ENCODE results near the gene EGFR.

The EGFR gene

DNA sequence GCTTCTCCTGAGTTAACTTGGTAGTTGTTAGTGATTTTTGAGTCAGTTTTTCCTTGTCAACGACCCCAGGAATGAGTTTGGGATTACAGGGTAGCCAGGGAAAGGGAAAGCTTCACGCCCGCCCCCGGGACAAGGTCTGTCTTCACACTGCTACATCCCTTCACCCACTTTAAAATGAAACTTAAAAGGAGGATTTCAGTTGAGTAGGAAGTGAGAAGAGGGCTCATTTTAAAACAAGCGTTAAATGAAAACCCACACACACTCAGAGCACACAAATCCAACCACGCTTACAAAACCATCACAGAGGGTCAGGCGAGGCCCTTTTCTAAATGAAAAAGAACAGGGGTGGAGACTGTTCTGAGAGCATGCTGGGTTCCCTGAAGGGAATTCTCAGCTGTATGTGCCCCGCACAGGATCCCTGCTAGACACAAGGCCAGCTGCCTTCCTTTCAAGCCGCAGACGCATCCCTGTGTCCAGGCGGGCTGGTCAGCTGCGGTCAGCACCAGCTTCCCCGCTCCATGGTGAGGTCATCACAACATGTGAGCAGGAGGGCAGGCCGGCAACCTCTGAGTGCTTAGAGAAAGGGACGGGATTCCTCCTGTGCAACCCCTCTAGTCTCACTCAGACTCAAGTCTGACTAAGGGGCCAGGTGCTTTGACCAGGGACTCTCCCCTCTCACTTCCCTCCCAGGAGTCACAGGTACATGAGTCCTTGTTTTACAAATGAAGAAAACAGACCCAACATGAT, 111.8 kb downstream of the EGFR start:
- TF ChIP-seq, protein P1, sequence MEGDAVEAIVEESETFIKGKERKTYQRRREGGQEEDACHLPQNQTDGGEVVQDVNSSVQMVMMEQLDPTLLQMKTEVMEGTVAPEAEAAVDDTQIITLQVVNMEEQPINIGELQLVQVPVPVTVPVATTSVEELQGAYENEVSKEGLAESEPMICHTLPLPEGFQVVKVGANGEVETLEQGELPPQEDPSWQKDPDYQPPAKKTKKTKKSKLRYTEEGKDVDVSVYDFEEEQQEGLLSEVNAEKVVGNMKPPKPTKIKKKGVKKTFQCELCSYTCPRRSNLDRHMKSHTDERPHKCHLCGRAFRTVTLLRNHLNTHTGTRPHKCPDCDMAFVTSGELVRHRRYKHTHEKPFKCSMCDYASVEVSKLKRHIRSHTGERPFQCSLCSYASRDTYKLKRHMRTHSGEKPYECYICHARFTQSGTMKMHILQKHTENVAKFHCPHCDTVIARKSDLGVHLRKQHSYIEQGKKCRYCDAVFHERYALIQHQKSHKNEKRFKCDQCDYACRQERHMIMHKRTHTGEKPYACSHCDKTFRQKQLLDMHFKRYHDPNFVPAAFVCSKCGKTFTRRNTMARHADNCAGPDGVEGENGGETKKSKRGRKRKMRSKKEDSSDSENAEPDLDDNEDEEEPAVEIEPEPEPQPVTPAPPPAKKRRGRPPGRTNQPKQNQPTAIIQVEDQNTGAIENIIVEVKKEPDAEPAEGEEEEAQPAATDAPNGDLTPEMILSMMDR (IDR thresholded peaks at IDR 0.05): no peak
- no peak overlapping the region for H3K4me3 ChIP-seq
- no peaks in the 10 kb centered on the region for H3K27me3 ChIP-seq
- peaks cover 0 to 88% (median 72%) of the 10 kb centered on the region in 4 donors for H3K4me1 ChIP-seq
- peak overlapping the region; percentile 79 to 85 for H3K27ac ChIP-seq
- H3K9me3 ChIP-seq: no peaks in the 10 kb centered on the region
- peak; percentile 52 to 85 for DNase-seq
- intact Hi-C loops (cut with DNase I; ENCODE audit: low total_unique reads): loop anchor here (5.0 kb wide), 1 partner anchor 113 kb away; the partner anchor contains the start of gene EGFR
- no peaks in the 10 kb centered on the region for H3K36me3 ChIP-seq

DNA sequence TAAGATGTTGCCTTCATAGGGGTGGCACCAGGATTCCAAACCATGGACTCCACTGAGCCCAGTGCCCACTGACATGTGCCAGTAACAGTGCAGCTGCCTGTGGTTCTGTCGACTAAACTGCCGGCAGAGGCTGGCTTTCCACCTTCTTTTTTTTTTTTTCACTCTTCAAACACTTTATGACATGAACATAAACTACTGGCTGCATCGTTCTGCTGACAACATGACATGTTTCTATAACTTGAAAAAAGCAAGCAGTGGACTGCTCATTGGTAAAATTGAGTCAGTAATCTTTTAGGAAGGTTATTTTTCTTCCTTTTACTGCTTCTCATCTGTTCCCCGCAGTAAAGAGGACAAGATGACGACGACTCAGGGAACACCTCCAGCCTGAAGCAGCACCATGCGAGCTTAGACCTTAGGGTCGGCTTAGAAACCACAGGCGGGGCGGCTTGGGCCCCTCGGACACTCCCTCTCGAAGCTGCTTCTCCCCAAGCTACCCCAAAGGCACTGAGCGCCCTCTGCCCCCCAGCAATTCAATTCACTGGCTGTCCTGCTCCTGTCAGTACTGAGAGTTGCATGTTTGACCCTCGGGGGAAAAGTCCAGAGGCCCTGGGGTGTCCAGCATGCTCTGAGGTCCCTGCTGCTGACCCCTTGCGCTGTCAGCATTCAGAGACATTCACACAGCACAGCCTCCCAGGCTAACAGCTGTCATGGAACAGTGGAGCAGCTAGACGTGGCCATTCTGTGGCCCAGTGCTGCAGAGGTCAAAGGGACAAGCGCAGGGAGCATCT, 112.5 kb downstream of the EGFR start:
- intact Hi-C loops (cut with DNase I; ENCODE audit: low total_unique reads): loop anchor here (5.0 kb wide), 1 partner anchor 114 kb away; the partner anchor contains the start of gene EGFR
- H3K36me3 ChIP-seq: no peaks in the 10 kb centered on the region
- H3K4me1 ChIP-seq: peaks cover 0 to 81% (median 68%) of the 10 kb centered on the region in 4 donors
- no peaks in the 10 kb centered on the region for H3K9me3 ChIP-seq
- no peak for DNase-seq
- peak overlapping the region; percentile 79 to 85 for H3K27ac ChIP-seq
- H3K4me3 ChIP-seq: no peak overlapping the region
- no peaks in the 10 kb centered on the region for H3K27me3 ChIP-seq
- TF ChIP-seq, protein P1 (IDR thresholded peaks at IDR 0.05): no peak

GRCh38 chr7:55132550-55132889, 113.7 kb downstream of the EGFR start:
- H3K27ac ChIP-seq: peak overlapping the region; percentile 63 to 85

DNA sequence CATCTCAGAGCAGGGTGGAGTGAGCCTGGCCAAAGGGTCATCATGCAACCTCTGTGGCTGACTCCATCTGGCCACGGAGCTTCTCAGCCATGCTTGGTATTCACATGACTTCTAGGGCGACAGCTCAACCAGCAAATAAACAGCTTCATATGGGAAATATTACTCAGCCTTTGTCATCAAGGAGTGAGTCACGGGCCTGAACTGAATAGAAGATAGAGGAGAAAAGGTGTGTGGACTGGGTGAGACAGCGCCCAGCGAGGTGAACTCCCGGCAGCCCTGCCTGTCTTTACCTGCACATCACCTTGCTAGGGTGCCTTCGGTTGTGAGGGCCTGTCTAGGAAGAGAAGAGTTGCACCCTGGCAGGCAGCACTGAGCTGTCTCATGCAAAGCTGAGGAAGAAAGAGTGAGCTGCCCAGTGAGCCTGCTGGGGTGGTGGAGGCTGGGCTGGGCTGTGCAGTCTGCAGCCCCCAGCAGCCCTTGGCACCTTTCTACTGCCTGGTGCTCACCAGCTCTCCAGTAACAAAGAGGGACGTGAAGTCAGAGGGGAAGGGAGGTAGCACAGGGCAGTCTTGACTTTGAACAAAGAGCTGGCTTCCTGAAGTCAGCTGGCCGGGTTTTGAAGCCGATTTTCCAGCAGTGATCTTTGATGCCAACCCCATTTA, 114.2 kb downstream of the EGFR start:
- Histone ChIP-seq H3K27me3 (no peaks in the 10 kb centered on the region), H3K9me3 (no peaks in the 10 kb centered on the region), H3K4me1 (peaks cover 0 to 65% (median 58%) of the 10 kb centered on the region in 4 donors), H3K36me3 (no peaks in the 10 kb centered on the region), H3K27ac (peak overlapping the region; percentile 63 to 85), H3K4me3 (no peak overlapping the region)
- peak; percentile 64 to 81 for DNase-seq
- intact Hi-C loops (cut with DNase I; ENCODE audit: low total_unique reads): loop anchor here (5.0 kb wide), 1 partner anchor 116 kb away; the partner anchor contains the start of gene EGFR
- TF ChIP-seq, protein P1 (IDR thresholded peaks at IDR 0.05): no peak

More at GRCh38 chr7:55132550-55132889, 113.7 kb downstream of the EGFR start:
- intact Hi-C loops (cut with DNase I; ENCODE audit: low total_unique reads): loop anchor here (5.0 kb wide), 1 partner anchor 115 kb away; the partner anchor contains the start of gene EGFR
- Histone ChIP-seq H3K4me3 (no peak overlapping the region), H3K27me3 (no peaks in the 10 kb centered on the region), H3K36me3 (no peaks in the 10 kb centered on the region), H3K4me1 (peaks cover 0 to 70% (median 63%) of the 10 kb centered on the region in 4 donors), H3K9me3 (no peaks in the 10 kb centered on the region)
- DNase-seq: no peak
- TF ChIP-seq, protein P1 (IDR thresholded peaks at IDR 0.05): no peak

- Histone ChIP-seq H3K4me3 (no peak overlapping the region), H3K9me3 (no peaks in the 10 kb centered on the region), H3K4me1 (peaks cover 0 to 57% (median 51%) of the 10 kb centered on the region in 4 donors), H3K27ac (peak overlapping the region; percentile 63 to 85), H3K27me3 (no peaks in the 10 kb centered on the region), H3K36me3 (no peaks in the 10 kb centered on the region)
- intact Hi-C loops (cut with DNase I; ENCODE audit: low total_unique reads): loop anchor here (5.0 kb wide), 1 partner anchor 116 kb away; the partner anchor contains the start of gene EGFR
- DNase-seq: peak; percentile 50 to 81
- TF ChIP-seq, protein P1 (IDR thresholded peaks at IDR 0.05): no peak
Observed at GRCh38 chr7:55133630-55134358, 115.0 kb downstream of the EGFR start.

Measured in tibial artery (tissue), 4 donors.